Measurements from ENCODE around the gene LARP4.
"Not testable (repeated sequence)": the region's sequence is repeated elsewhere in the genome, so short reads cannot be mapped to it uniquely, and the experiment has no call there.

Gene LARP4

DNA sequence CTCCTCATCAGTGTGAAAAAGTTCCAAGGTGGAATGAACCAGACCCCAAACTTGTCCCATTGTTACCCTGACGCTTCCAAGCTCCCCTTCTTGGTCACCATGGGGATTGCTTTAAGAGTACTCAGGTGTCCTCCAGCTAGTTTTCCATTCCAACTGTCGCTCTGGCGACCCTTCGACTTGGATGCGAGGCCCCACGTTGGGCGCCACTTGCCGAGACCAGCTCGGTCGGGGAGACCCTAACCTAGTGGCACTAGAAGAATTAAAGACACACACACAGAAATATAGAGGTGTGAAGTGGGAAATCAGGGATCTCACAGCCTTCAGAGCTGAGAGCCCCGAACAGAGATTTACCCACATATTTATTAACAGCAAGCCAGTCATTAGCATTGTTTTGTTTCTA is 97.4 kb downstream of the LARP4 start:
- not testable (repeated sequence) for DNase-seq

GRCh38 chr12:50504798-50505674 is 104.4 kb downstream of the LARP4 start, which contains the start of gene DIP2B:
TSS of gene DIP2B (plus strand) at chr12:50504985. CDS start at chr12:50505141, 156 bp downstream.
- peak; percentile 93 for DNase-seq

DNA sequence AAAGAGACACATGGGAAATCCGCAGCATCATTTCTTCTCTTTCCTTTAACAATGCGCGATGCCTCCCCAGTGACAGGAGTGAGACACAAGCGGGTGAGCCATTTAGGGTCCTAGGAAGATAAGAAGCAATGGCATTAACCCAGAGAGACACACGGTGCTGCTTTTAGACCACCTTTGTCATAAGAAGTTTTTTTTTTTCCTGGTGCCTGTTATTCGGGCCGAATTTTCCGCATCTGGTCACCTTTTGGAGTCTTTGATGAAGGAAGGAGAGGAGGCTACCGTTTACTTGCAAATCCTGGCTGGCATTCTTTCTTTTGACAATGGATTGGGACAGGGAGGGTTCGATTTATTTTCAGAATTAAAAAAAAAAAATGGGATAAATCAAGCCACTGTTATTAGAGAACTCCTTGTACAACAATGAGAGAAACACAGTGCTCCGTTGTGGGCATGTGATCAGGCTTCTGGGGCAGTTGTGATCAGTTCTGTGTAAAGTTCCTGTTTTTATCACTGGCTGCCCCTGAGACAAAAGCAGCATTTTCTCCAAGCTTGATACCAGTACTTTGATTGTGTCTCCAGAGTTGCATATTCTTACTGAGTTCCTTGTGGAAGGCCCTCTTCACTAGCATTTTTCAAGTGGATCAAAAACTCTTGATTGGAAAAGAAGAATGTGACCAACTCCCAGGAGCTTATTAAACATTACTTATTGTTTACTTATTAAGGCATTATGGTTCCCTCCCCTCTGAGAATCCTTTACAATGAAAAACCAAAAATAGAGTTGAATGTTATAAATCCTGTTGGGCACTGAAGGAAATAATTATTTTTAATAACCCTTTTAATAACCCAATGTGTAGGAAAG is 105.2 kb downstream of the LARP4 start:
- DNase-seq, result no peak

GRCh38 chr12:50506753-50507473 is 106.2 kb downstream of the LARP4 start:
- DNase-seq, result no peak

DNA sequence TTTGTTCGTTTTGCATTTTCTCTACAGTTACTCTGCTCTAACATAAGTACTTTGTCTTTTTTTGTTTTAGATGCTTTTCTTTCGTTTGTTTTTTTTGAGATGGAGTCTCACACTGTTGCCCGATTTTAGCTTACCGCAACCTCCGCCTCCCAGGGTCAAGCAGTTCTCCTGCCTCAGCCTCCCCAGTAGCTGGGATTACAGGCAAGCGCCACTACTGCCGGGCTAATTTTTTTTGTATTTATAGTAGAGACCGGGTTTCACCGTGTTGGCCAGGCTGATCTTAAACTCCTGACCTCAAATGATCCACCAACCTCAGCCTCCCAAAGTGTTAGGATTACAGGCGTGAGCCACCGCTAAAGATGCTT is 106.8 kb downstream of the LARP4 start:
- no peak for DNase-seq

DNA sequence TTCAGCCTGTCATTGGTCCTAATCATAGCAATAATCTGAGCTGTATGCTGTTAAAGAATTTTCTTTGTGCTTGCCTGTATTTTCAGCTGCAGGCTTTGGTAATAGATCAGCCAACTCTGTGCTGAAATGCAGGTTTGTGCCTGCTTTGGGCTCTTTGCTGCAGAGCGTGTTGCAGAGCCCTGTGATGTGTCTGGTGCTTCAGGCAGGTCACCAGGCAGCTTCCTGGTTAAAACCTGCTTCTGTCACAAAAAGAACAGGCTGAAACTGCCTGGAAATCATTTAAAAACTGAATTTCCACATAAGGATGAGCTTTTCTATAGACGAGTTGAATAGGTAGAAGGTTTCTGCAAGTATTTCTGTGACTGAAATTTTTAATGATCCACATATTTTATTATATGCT is 107.2 kb downstream of the LARP4 start:
- DNase-seq, result no peak

GRCh38 chr12:50508414-50508813 is 107.7 kb downstream of the LARP4 start:
- no peak for DNase-seq

DNA sequence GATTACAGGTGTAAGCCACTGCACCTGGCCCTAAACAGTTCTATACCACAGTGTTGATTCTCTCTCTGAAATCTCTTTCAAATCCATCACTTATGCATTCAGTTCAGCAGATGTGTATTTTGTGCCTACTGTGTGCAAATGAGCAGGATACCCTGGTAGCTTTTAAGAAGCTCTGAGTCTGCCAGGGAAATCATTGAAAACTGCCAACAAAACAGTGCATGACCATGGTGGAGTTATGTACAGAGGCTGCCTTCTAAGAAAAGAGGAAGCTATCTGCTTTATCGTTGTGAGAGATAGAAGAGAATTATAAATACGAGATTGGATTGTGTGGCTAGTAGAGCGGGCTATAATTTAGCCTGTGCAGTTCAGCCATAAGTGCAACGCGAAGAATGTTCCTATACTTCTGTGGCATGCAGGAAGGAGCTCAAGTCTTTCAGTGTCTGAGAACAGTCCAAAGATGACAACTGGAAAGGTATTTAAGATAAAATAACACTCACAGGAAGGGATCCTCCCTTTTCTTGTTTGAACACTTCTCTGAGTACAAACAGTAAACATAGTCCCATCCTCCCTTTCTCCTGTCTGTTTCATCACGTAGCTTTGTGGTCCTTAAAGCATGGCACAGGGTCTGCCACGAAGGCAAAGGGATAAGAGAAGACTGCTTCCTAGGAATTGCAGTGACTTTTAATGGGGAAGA is 108.4 kb downstream of the LARP4 start:
- no peak for DNase-seq

GRCh38 chr12:50514526-50515276 is 114.0 kb downstream of the LARP4 start:
- DNase-seq, result peak; percentile 27

DNA sequence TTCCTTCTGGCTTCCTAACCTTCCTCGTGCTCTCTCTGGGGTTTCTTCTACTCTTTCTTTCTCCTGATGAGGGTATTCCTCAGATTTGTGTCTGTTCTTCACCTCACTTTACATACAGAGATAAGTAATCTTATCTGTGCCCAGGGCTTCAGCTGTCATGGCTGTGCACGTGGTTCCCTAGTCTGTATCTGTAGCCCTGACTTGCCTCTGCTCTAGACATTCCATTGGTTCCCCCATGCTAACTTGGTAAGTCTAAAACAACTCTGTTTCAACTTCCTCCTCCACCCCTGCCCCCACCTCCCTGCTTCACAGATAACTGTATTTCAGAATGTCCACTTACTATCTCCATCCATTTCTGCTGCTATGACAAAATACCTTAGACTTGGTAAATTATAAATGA is 114.9 kb downstream of the LARP4 start:
- DNase-seq, result no peak

- peak; percentile 10 for DNase-seq
Observed at GRCh38 chr12:50517421-50518048, 116.8 kb downstream of the LARP4 start.

DNA sequence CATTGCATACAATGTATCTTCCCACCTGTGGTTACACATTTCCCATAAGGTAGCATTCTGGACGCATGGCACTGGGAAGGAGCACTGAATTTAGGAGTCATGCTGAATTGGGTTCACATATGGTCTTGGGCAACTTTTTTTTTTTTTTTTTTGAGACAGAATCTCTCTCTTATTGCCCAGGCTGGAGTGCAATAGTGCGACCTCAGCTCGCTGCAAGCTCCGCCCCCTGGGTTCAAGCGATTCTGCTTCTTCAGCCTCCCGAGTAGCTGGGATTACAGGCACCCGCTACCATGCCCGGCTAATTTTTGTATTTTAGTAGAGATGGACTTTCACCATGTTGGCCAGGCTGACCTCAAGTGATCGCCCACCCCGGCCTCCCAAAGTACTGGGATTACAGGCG is 117.4 kb downstream of the LARP4 start:
- no peak for DNase-seq

DNA sequence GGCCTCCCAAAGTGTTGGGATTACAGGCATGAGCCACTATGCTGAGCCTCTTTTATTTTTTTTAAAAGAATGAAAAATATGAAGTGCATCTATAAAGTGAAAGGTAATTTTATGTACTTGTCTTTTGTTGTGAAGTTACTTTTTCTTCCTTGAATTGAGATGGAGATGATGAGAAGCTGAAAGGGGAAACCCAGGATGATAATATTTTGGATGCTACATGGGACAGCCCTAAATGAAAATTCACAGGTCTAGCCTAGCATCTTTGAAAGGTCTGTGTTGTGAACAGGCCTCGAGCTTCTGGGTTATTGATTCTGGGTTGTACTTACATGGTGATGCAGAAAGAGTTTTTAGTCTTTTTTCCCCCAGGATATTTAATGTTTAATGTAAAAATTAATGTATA is 118.7 kb downstream of the LARP4 start:
- DNase-seq, result no peak

DNA sequence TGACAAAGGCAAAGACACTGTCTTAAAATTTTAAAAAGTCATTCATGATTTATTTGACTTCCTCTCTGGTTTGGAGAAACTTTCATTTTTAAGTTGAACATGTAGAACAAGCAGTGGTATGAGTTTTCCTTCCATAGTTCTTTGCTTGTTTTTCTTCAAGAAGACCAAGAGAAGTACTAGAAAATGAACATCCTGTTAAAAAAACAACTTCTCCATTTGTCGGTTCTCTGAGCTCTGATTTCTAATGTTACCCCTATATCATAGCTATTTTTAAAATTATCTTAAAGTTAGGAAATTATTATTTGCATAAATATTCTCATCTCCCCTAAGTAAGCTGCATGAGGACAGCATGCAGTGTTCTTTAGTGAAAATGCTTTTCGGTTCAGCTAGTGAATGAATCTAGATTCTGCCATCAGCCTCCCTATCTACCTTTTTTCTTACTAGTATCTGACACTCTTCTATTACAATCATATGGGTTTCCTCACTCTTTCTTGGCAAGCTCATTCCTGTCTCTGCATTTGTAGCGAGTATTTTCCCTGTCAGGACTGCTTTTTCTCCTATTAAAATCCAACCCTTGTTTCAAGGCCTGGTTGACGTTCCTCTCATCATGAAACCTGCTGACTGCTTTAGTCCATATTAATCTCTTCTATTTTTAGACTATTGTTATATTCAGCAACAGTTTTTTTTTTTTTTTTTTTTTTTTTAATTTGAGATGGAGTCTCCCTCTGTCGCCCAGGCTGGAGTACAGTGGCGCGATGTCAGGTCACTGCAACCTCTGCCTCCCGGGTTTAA is 119.9 kb downstream of the LARP4 start:
- DNase-seq, result no peak

DNA sequence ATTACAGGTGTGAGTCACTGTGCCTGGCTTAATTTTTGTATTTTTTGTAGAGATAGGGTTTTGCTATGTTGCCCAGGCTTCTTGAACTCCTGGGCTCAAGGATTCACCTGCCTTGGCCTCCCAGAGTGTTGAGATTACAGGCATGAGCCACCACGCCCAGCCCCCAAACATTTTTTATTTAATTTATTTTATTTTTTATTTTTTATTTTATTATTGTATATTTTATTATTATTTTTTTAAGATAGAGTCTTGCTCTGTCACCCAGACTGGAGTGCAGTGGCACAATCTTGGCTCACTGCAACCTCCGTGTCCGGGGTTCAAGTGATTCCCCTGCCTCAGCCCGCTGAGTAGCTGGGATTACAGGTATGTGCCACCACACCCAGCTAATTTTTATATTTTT is 121.1 kb downstream of the LARP4 start:
- DNase-seq, result not testable (repeated sequence)

- no peak for DNase-seq
Observed at GRCh38 chr12:50523772-50524171, 123.1 kb downstream of the LARP4 start.

DNA sequence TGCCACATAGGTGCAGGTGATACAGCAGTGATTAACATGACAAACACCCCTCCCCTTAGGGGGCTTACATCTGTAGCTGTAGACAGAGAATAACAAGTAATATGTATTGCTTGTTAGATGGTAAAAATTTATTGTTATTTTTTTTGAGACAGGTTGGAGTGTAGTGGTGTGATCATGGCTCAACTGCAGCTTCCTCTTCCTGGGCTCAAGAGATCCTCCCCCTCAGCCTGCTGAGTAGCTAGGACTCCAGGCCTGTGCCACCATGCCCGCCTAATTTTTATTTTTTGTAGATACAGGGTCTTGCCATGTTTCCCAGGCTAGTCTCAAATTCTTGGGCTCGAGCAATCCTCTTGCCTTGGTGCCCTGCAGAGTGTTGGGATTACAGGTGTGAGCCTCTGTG is 123.9 kb downstream of the LARP4 start:
- DNase-seq, result no peak

GRCh38 chr12:50525422-50525821 is 124.7 kb downstream of the LARP4 start:
- DNase-seq, result no peak

- no peak for DNase-seq
Observed at GRCh38 chr12:50527359-50527726, 126.7 kb downstream of the LARP4 start.

- no peak for DNase-seq
Observed at GRCh38 chr12:50528800-50529199, 128.1 kb downstream of the LARP4 start.

Measured in central memory CD4-positive, alpha-beta T cell (primary cell).